Measurements from ENCODE around the gene TIMM13.

DNA sequence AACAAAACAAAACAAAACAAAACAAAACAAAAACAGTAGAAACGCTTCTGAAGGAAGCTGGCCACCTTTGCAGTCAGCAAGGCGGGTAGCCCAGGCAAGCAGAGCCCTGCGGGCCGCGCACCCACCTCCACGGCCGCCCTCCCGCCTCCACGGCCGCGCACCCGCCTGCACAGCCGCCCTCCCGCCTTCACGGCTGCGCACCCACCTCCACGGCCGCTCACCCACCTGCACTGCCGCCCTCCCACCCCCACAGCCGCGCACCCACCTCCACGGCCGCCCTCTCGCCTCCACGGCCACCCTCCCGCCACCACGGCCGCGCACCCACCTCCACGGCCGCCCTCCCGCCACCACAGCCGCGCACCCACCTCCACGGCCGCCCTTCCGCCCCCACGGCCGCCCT, 9.0 kb upstream of the TIMM13 start:
- TF ChIP-seq, protein P1, sequence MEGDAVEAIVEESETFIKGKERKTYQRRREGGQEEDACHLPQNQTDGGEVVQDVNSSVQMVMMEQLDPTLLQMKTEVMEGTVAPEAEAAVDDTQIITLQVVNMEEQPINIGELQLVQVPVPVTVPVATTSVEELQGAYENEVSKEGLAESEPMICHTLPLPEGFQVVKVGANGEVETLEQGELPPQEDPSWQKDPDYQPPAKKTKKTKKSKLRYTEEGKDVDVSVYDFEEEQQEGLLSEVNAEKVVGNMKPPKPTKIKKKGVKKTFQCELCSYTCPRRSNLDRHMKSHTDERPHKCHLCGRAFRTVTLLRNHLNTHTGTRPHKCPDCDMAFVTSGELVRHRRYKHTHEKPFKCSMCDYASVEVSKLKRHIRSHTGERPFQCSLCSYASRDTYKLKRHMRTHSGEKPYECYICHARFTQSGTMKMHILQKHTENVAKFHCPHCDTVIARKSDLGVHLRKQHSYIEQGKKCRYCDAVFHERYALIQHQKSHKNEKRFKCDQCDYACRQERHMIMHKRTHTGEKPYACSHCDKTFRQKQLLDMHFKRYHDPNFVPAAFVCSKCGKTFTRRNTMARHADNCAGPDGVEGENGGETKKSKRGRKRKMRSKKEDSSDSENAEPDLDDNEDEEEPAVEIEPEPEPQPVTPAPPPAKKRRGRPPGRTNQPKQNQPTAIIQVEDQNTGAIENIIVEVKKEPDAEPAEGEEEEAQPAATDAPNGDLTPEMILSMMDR (conservative IDR thresholded peaks at IDR 0.05) = no peak
- no peak for TF ChIP-seq ZFX (IDR thresholded peaks at IDR 0.05)

Measured in C4-2B (cell line).